RWPE2 (cell line): Measurements from ENCODE around the gene KLF13.

ENCODE experiments used
- ATAC-seq: fragments of 200-7000 bp; cut with Tn5 transposase; 3 replicates; pipeline ENCODE4 v1.9.1; 2021; ENCODE audit warnings: low read depth
- DNase-seq: peaks from one replicate; pipeline ENCODE4 v3.0.0-alpha.2; 2020; ENCODE audit warnings: low spot score
- H3K27ac ChIP-seq: fragments of 450-650 bp; 2 replicates; pipeline ENCODE4 v1.5.1; 2017; ENCODE audit warnings: mild to moderate bottlenecking; ENCODE audit not compliant: poor library complexity, severe bottlenecking
- H3K27me3 ChIP-seq: fragments of 250-450 bp; sonication (Bioruptor Pico); 2 replicates; pipeline ENCODE4 v1.5.1; 2021; ENCODE audit warnings: mild to moderate bottlenecking, moderate library complexity; ENCODE audit not compliant: insufficient read depth, poor library complexity, severe bottlenecking
- H3K36me3 ChIP-seq: fragments of 250-450 bp; sonication (Bioruptor Pico); 2 replicates; pipeline ENCODE4 v1.5.1; 2020; ENCODE audit warnings: low read depth, mild to moderate bottlenecking, moderate library complexity
- H3K4me1 ChIP-seq: fragments of 250-450 bp; sonication (Bioruptor Pico); 2 replicates; pipeline ENCODE4 v1.5.1; 2021; ENCODE audit warnings: mild to moderate bottlenecking, moderate library complexity; ENCODE audit not compliant: insufficient read depth, poor library complexity, severe bottlenecking
- H3K4me3 ChIP-seq: fragments of 250-450 bp; sonication (Bioruptor Pico); 2 replicates; pipeline ENCODE4 v1.5.1; 2021; ENCODE audit warnings: mild to moderate bottlenecking, moderate library complexity; ENCODE audit not compliant: severe bottlenecking
- H3K9me3 ChIP-seq: fragments of 250-450 bp; sonication (Bioruptor Pico); 2 replicates; pipeline ENCODE4 v1.5.1; 2021; ENCODE audit warnings: mild to moderate bottlenecking, moderate library complexity; ENCODE audit not compliant: severe bottlenecking
- TF ChIP-seq, protein P1 (sequence below): fragments of 450-650 bp; IDR thresholded peaks from one replicate; pipeline ENCODE4 v1.5.1; 2017; ENCODE audit warnings: mild to moderate bottlenecking, moderate library complexity; ENCODE audit not compliant: poor library complexity, severe bottlenecking

Gene KLF13

GRCh38 chr15:31404345-31404744 lies 77.7 kb downstream of the KLF13 start:
- H3K27ac ChIP-seq: no peak overlapping the region
- H3K27me3 ChIP-seq: no peaks in the 10 kb centered on the region
- no peak for ATAC-seq

GRCh38 chr15:31405200-31405920 lies 78.7 kb downstream of the KLF13 start:
- TF ChIP-seq, protein P1, sequence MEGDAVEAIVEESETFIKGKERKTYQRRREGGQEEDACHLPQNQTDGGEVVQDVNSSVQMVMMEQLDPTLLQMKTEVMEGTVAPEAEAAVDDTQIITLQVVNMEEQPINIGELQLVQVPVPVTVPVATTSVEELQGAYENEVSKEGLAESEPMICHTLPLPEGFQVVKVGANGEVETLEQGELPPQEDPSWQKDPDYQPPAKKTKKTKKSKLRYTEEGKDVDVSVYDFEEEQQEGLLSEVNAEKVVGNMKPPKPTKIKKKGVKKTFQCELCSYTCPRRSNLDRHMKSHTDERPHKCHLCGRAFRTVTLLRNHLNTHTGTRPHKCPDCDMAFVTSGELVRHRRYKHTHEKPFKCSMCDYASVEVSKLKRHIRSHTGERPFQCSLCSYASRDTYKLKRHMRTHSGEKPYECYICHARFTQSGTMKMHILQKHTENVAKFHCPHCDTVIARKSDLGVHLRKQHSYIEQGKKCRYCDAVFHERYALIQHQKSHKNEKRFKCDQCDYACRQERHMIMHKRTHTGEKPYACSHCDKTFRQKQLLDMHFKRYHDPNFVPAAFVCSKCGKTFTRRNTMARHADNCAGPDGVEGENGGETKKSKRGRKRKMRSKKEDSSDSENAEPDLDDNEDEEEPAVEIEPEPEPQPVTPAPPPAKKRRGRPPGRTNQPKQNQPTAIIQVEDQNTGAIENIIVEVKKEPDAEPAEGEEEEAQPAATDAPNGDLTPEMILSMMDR: no peak
- ATAC-seq (peak; percentile 56), DNase-seq (no peak)
- no peak overlapping the region for H3K27ac ChIP-seq
- H3K4me1 ChIP-seq: peaks cover 10% of the 10 kb centered on the region
- peaks cover 15% of the 10 kb centered on the region for H3K9me3 ChIP-seq
- no peak overlapping the region for H3K4me3 ChIP-seq
- no peaks in the 10 kb centered on the region for H3K36me3 ChIP-seq
- H3K27me3 ChIP-seq: no peaks in the 10 kb centered on the region

More at GRCh38 chr15:31404345-31404744, 77.7 kb downstream of the KLF13 start:
- no peaks in the 10 kb centered on the region for H3K36me3 ChIP-seq
- peaks cover 7% of the 10 kb centered on the region for H3K4me1 ChIP-seq
- TF ChIP-seq, protein P1: no peak
- H3K4me3 ChIP-seq: no peak overlapping the region
- H3K9me3 ChIP-seq: peaks cover 13% of the 10 kb centered on the region
- no peak for DNase-seq

DNA sequence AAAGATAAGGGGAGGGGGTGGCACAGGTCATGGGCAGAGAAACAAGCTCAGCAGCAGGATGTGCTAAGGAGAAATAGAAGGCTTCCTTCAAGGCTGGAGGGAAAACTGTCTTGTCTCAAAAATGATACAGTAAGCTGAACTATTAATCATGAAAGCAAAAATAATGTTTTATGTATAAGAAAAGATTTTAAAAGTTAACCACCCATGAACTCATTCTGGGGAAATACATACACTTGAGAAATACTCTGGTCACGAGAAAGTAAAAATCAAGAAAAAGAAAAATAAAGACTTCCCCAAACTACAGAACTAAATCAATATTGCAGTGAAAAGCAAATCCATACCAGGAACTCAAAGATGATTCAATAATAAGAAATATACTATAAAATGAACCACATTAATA lies 80.7 kb downstream of the KLF13 start:
- H3K27ac ChIP-seq: no peak overlapping the region
- ATAC-seq: no peak

DNA sequence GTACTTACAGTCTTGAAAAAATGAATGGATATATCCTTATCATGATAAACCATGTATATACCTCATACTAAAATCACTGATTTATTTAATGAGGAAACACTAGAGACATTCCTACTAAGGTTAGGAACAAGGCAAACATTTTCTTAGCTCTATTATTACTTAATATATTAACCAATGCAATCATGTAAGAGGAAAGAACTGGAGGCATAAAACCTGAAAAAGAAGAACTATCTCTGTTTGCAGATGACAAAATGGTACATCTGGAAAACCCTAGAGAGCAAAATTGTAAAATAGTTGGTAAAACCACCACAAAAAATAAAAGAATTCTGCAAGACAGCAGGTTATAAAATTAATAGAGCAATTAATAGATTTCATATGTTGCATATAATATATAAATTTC lies 81.2 kb downstream of the KLF13 start:
- no peaks in the 10 kb centered on the region for H3K27me3 ChIP-seq
- ATAC-seq (no peak), DNase-seq (no peak)
- peaks cover 13% of the 10 kb centered on the region for H3K4me1 ChIP-seq
- peaks cover 15% of the 10 kb centered on the region for H3K9me3 ChIP-seq
- H3K27ac ChIP-seq: no peak overlapping the region
- TF ChIP-seq, protein P1: no peak
- H3K4me3 ChIP-seq: no peak overlapping the region
- H3K36me3 ChIP-seq: no peaks in the 10 kb centered on the region

More for the DNA sequence above, 80.7 kb downstream of the KLF13 start:
- DNase-seq: no peak
- Histone ChIP-seq H3K36me3 (no peaks in the 10 kb centered on the region), H3K27me3 (no peaks in the 10 kb centered on the region), H3K4me1 (peaks cover 13% of the 10 kb centered on the region), H3K9me3 (peaks cover 15% of the 10 kb centered on the region), H3K4me3 (no peak overlapping the region)
- TF ChIP-seq, protein P1: no peak

DNA sequence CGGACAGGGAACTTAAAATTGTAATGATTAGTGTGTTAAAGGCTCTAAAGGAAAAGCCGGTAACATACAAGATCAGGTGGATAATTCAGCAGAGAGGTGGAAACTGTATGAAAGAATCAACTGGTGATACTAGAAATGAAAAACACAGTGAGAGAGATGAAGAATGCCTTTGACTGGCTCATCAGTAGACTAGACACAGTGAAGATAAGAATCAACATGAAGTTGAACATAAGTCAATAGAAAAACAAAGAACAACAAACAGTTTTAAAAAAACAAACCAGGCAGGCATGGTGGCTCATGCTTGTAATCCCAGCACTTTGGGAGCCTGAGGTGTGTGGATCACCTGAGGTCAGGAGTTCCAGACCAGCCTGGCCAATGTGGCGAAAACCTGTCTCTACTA lies 82.1 kb downstream of the KLF13 start:
- no peak for ATAC-seq
- TF ChIP-seq, protein P1: no peak
- no peak overlapping the region for H3K4me3 ChIP-seq
- no peaks in the 10 kb centered on the region for H3K36me3 ChIP-seq
- peaks cover 13% of the 10 kb centered on the region for H3K4me1 ChIP-seq
- peaks cover 15% of the 10 kb centered on the region for H3K9me3 ChIP-seq
- no peak for DNase-seq
- no peak overlapping the region for H3K27ac ChIP-seq
- H3K27me3 ChIP-seq: no peaks in the 10 kb centered on the region
